ENCODE results near the gene SMTN. TPM values are rescaled to one million over a fixed set of nuclear protein-coding genes. Genes with fewer than 3 reads are reported as not detected.
A peak's percentile ranks its signal among the peaks of the same experiment; 100 is the strongest.

The SMTN gene
- total RNA-seq, 1 donor: 94.1 TPM

GRCh38 chr22:31083923-31084810 is 3.0 kb downstream of the SMTN start:
- peak overlapping the region; percentile 76 for H3K4me3 ChIP-seq (ENCODE audit: low read depth, low read length)
- DNase-seq (ENCODE audit: low read depth): no peak
- TF ChIP-seq CTCF (IDR thresholded peaks at IDR 0.05; ENCODE audit: insufficient read depth, low read depth, low read length): no peak

DNA sequence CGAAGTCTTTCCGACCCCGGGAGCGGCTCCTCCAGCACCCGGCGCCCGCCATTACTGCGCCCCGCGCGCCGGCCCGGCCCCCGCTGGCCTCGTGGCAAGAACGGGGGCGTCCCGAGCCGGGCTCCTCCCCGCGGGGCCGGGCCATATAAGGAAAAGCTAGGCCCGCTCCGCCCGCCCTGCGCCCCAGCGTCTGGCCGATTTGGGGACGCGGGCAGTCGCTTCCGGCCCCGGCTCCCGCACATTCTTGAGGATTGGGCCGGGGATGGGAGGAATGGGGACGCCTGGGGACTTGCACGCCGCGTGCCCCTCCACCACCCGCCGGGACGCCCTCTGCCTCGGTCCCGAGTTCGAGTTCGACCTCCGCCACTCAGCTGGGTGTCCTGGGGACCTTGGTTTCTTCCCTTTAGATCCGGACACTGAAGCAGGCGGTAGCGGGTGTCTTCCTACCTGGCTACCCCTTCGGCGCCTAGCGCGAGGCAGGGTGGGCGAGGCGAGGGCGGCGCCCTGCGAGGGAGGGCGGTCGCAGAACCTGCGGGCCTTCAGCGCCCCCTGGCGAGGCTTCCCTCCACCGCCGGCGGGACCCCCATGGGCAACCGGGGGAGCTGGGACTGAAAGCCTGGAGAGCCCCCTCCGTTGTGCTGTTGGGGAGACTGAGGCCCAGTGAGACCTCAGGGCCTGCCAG is 3.8 kb downstream of the SMTN start:
- peak; percentile 82 for DNase-seq (ENCODE audit: low read depth)
- peak overlapping the region; percentile 76 for H3K4me3 ChIP-seq (ENCODE audit: low read depth, low read length)
- TF ChIP-seq CTCF (IDR thresholded peaks at IDR 0.05; ENCODE audit: insufficient read depth, low read depth, low read length): peak; percentile 78

- no peak for TF ChIP-seq CTCF (IDR thresholded peaks at IDR 0.05; ENCODE audit: insufficient read depth, low read depth, low read length)
- no peak for DNase-seq (ENCODE audit: low read depth)
- peak overlapping the region; percentile 76 for H3K4me3 ChIP-seq (ENCODE audit: low read depth, low read length)
Observed at GRCh38 chr22:31085493-31085824, 4.3 kb downstream of the SMTN start.

GRCh38 chr22:31085928-31086327 is 4.8 kb downstream of the SMTN start:
- no peak for TF ChIP-seq CTCF (IDR thresholded peaks at IDR 0.05; ENCODE audit: insufficient read depth, low read depth, low read length)
- no peak for DNase-seq (ENCODE audit: low read depth)
- no peak overlapping the region for H3K4me3 ChIP-seq (ENCODE audit: low read depth, low read length)

- DNase-seq (ENCODE audit: low read depth): no peak
- no peak overlapping the region for H3K4me3 ChIP-seq (ENCODE audit: low read depth, low read length)
- no peak for TF ChIP-seq CTCF (IDR thresholded peaks at IDR 0.05; ENCODE audit: insufficient read depth, low read depth, low read length)
Observed at GRCh38 chr22:31086703-31087330, 5.7 kb downstream of the SMTN start.

DNA sequence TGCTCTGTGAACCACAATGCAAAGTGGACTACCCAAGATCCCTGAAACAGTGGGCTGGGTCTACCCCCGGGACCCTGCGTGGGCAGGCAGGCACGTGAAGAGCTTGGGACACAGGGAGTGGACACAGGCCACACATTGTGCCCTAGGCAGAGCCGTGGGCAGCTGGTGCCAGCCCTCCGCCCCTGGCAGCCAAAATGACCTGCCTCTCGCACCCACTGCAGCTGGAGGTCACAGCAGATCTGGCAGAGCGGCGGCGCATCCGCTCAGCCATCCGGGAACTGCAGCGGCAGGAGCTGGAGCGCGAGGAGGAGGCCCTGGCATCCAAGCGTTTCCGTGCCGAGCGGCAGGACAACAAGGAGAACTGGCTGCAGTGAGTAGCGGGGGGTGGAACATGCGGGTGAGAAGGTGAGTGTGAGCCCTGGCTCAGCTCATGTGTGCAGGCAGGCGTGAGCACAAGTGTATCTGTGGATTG is 6.7 kb downstream of the SMTN start:
- no peak for DNase-seq (ENCODE audit: low read depth)
- no peak for TF ChIP-seq CTCF (IDR thresholded peaks at IDR 0.05; ENCODE audit: insufficient read depth, low read depth, low read length)
- H3K4me3 ChIP-seq (ENCODE audit: low read depth, low read length): no peak overlapping the region
